SU-DHL-6 (cell line): ENCODE data around the gene RNASE4.

Source experiments
- H2AFZ ChIP-seq: fragments of 200-600 bp; sonication (generic); 2 replicates; pipeline ENCODE4 v1.6.1; 2014; ENCODE audit warnings: low read depth, mild to moderate bottlenecking, moderate library complexity, mixed read lengths, antibody characterized with exemption, low read length; ENCODE audit not compliant: severe bottlenecking
- H3F3A ChIP-seq: fragments of 200-600 bp; shearing (Covaris generic); 2 replicates; pipeline ENCODE4 v1.6.0; 2016; ENCODE audit warnings: antibody characterized with exemption, mild to moderate bottlenecking; ENCODE audit not compliant: insufficient read depth
- H3K27ac ChIP-seq: fragments of 200-600 bp; sonication (generic); 2 replicates; pipeline ENCODE4 v1.5.1; 2016; ENCODE audit warnings: low read depth, mild to moderate bottlenecking, low read length, moderate library complexity, mixed read lengths
- H3K27me3 ChIP-seq: fragments of 200-600 bp; sonication (generic), shearing (Covaris generic); 2 replicates; pipeline ENCODE4 v1.6.0; 2014; ENCODE audit warnings: mild to moderate bottlenecking, low read length
- H3K36me3 ChIP-seq: fragments of 200-600 bp; sonication (generic); 2 replicates; pipeline ENCODE4 v1.6.1; 2014; ENCODE audit warnings: mild to moderate bottlenecking, low read length, mixed read lengths
- H3K4me2 ChIP-seq: fragments of 300-600, 200-600 bp; shearing (Covaris generic), sonication (generic); 2 replicates; pipeline ENCODE4 v1.6.0; 2014; ENCODE audit warnings: low read length, low read depth, mild to moderate bottlenecking; ENCODE audit not compliant: poor library complexity, severe bottlenecking
- H3K4me3 ChIP-seq: fragments of 200-600 bp; sonication (generic); 2 replicates; pipeline ENCODE4 v1.5.1; 2014; ENCODE audit warnings: antibody characterized with exemption, low read length, mild to moderate bottlenecking, mixed read lengths; ENCODE audit not compliant: insufficient read depth, poor library complexity, severe bottlenecking
- H3K79me2 ChIP-seq: fragments of 200-600 bp; sonication (generic); 2 replicates; pipeline ENCODE4 v1.6.1; 2014; ENCODE audit warnings: mild to moderate bottlenecking, low read length, moderate library complexity; ENCODE audit not compliant: insufficient read depth
- H3K9ac ChIP-seq: fragments of 200-600 bp; sonication (generic); 2 replicates; pipeline ENCODE4 v1.7.0; 2014; ENCODE audit warnings: mild to moderate bottlenecking, low read length
- H3K9me2 ChIP-seq: fragments of 200-600 bp; sonication (generic); replicated peaks from 2 replicates; pipeline ENCODE4 v1.6.1; 2014; ENCODE audit warnings: low read length; ENCODE audit not compliant: insufficient read depth
- H3K9me3 ChIP-seq: fragments of 200-600 bp; sonication (generic); 2 replicates; pipeline ENCODE4 v1.6.1; 2014; ENCODE audit warnings: low read length, mixed read lengths; ENCODE audit not compliant: insufficient read depth
- H4K20me1 ChIP-seq: fragments of 200-600 bp; sonication (generic); 2 replicates; pipeline ENCODE4 v1.6.1; 2014; ENCODE audit warnings: low read depth, mild to moderate bottlenecking, antibody characterized with exemption, low read length, moderate library complexity, mixed read lengths
- EZH2phosphoT487 ChIP-seq: fragments of 200-600 bp; sonication (generic), shearing (Covaris generic); conservative IDR thresholded peaks from 2 replicates; pipeline ENCODE4 v1.6.1; 2018; ENCODE audit warnings: mild to moderate bottlenecking, antibody characterized with exemption, low read length, moderate library complexity, mixed read lengths
- TF ChIP-seq, protein P1 (sequence below): fragments of 200-600 bp; sonication (generic); IDR thresholded peaks from one replicate; pipeline ENCODE4 v1.5.1; 2017; ENCODE audit warnings: antibody characterized with exemption, mild to moderate bottlenecking, low read length, moderate library complexity; ENCODE audit not compliant: insufficient read depth, poor library complexity, severe bottlenecking

Gene RNASE4

DNA sequence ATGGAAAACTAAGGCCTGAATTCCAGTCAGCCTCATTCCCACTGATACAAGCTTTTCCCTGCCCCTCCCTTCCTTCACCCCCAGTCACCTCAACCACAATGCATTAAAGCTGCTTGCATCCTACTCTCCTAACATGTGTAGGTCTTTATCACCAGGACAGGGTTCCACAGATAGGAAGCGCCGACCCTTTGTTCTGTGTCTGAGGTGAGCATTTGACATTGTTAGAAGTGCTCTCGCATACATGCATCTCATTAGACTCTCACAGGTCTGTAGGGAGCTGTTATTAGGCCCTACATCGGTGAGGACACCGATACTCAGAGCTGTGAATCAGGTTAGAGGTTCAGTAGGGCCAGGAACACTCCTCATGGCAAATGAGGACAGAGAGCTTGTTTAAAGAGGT lies 48.1 kb downstream of the RNASE4 start:
- no peaks in the 10 kb centered on the region for H4K20me1 ChIP-seq
- no peaks in the 10 kb centered on the region for H3K9me3 ChIP-seq
- H2AFZ ChIP-seq, result no peak overlapping the region
- H3K4me2 ChIP-seq, result no peak overlapping the region
- no peaks in the 10 kb centered on the region for H3K79me2 ChIP-seq
- no peaks in the 10 kb centered on the region for H3F3A ChIP-seq
- H3K36me3 ChIP-seq, result no peaks in the 10 kb centered on the region
- H3K27me3 ChIP-seq, result no peaks in the 10 kb centered on the region
- no peak overlapping the region for H3K27ac ChIP-seq
- H3K4me3 ChIP-seq, result no peak overlapping the region
- TF ChIP-seq, protein P1, sequence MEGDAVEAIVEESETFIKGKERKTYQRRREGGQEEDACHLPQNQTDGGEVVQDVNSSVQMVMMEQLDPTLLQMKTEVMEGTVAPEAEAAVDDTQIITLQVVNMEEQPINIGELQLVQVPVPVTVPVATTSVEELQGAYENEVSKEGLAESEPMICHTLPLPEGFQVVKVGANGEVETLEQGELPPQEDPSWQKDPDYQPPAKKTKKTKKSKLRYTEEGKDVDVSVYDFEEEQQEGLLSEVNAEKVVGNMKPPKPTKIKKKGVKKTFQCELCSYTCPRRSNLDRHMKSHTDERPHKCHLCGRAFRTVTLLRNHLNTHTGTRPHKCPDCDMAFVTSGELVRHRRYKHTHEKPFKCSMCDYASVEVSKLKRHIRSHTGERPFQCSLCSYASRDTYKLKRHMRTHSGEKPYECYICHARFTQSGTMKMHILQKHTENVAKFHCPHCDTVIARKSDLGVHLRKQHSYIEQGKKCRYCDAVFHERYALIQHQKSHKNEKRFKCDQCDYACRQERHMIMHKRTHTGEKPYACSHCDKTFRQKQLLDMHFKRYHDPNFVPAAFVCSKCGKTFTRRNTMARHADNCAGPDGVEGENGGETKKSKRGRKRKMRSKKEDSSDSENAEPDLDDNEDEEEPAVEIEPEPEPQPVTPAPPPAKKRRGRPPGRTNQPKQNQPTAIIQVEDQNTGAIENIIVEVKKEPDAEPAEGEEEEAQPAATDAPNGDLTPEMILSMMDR, result no peak
- no peak for TF ChIP-seq EZH2phosphoT487
- H3K9ac ChIP-seq, result no peak overlapping the region
- H3K9me2 ChIP-seq, result no peaks in the 10 kb centered on the region

DNA sequence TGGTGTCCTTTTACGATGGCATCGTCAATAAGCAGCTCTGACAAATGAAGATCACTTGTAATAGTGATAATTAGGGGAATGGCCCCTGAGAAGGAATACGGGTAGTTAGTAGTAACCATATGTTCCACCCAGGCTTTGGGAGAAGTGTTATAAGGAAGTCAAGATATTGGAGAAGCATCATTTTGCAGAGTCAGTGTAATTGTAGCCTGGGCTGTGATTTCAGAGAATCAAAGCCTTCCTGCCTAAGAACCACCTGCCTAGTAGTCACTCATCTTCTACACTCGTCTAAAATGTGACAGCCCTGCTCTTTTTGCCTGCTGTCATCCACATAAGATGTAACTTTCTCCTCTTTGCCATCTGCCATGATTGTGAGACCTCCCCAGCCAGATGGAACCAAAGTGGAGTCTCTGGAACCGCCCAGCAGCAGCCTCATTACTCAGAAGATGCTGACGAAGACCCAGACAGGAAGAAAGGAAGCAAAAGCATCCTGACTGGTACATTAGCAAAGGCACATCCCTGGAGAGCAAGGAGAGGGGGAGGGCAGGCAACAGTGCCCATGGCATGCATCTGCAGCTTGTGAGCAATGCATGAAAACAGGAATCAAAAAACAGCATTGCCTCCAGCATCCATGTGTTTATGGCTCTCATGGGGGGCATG lies 48.7 kb downstream of the RNASE4 start:
- Histone ChIP-seq H3K79me2 (no peaks in the 10 kb centered on the region), H3K9me2 (no peaks in the 10 kb centered on the region), H3K27ac (no peak overlapping the region), H3F3A (no peaks in the 10 kb centered on the region), H3K9me3 (no peaks in the 10 kb centered on the region), H4K20me1 (no peaks in the 10 kb centered on the region), H3K36me3 (no peaks in the 10 kb centered on the region), H3K4me2 (no peak overlapping the region), H3K9ac (no peak overlapping the region), H2AFZ (no peak overlapping the region), H3K27me3 (no peaks in the 10 kb centered on the region), H3K4me3 (no peak overlapping the region)
- TF ChIP-seq, protein P1, result no peak
- TF ChIP-seq EZH2phosphoT487, result no peak

GRCh38 chr14:20733684-20734429 lies 49.5 kb downstream of the RNASE4 start:
- no peaks in the 10 kb centered on the region for H4K20me1 ChIP-seq
- H3K27ac ChIP-seq, result no peak overlapping the region
- H3K79me2 ChIP-seq, result no peaks in the 10 kb centered on the region
- H3K9me2 ChIP-seq, result no peaks in the 10 kb centered on the region
- H3K4me2 ChIP-seq, result no peak overlapping the region
- H3K27me3 ChIP-seq, result no peaks in the 10 kb centered on the region
- H3K9ac ChIP-seq, result no peak overlapping the region
- H2AFZ ChIP-seq, result no peak overlapping the region
- no peaks in the 10 kb centered on the region for H3K36me3 ChIP-seq
- H3K4me3 ChIP-seq, result no peak overlapping the region
- no peaks in the 10 kb centered on the region for H3K9me3 ChIP-seq
- no peaks in the 10 kb centered on the region for H3F3A ChIP-seq
- TF ChIP-seq, protein P1, result no peak
- TF ChIP-seq EZH2phosphoT487, result no peak
